AG08396 (cell line): Measurements from ENCODE around the gene LRRC3.
"Not testable (repeated sequence)": the region's sequence is repeated elsewhere in the genome, so short reads cannot be mapped to it uniquely, and the experiment has no call there.

Experiments used
- DNase-seq: peaks from one replicate; pipeline ENCODE4 v3.0.0; 2012; ENCODE audit warnings: low spot score, mixed read lengths

LRRC3 gene

DNA sequence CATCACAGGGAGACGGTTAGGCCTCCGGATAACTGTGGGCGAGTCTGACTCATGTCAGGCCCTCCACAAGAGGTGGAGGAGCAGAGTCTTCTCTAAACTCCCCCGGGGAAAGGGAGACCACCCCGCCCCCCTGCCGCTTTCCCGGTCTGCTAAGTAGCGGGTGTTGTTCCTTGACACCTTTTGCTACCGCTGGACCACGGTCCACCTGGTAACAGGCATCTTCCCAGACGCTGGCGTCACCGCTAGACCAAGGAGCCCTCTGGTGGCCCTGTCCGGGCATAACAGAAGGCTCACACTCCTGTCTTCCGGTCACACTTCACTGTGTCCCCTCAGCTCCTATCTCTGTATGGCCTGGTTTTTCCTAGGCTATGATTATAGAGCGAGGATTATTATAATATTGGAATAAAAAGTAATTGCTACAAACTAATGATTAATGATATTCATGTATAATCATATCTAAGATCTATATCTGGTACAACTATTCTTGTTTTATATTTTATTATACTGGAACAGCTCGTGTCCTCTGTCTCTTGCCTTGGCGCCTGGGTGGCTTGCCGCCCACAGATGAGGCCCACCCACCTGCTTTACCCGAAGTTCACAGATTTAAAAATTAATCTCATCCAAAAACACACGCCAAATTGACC lies 24.4 kb downstream of the LRRC3 start:
- DNase-seq = not testable (repeated sequence)

DNA sequence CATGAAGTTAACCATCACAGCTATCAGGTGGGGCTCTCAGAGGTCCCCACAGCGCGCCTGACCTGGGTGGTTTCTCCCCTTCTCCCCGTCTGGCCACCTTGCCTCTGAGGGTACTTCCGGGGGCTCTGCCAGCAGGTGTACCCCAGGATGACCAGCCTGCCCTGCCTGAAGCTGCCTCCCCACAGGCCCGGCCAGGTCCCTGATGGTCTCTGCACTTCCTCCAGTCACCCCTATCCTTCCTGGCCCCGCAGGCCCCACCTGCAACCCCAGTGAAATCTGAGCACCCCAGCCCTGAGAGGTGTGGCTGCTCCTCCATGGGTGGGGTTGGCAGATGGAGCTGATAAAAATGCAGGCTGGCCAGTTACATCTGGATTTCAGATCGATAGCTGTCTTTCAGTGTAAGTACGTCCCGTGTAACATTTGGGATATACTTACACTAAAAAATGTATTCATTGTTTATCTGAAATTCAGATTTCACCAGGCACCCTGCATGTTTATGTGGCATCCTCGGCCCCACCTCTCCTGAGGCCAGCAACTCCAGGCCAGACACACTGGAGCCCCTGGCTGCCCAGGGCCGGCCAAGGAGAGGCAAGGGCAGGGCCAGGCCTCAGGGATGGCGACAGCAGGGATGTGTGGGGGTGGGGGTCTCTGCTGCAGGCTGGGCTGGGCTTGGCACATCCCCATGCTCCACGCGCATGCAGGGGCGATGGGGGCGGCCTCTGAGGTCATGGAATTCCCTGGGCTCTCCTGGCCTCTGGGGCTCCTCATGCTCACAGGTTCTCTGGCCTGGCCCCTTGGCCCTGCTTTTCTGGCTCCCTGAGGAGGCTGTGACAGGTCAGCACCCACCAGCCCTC lies 25.1 kb downstream of the LRRC3 start:
- DNase-seq = no peak

DNA sequence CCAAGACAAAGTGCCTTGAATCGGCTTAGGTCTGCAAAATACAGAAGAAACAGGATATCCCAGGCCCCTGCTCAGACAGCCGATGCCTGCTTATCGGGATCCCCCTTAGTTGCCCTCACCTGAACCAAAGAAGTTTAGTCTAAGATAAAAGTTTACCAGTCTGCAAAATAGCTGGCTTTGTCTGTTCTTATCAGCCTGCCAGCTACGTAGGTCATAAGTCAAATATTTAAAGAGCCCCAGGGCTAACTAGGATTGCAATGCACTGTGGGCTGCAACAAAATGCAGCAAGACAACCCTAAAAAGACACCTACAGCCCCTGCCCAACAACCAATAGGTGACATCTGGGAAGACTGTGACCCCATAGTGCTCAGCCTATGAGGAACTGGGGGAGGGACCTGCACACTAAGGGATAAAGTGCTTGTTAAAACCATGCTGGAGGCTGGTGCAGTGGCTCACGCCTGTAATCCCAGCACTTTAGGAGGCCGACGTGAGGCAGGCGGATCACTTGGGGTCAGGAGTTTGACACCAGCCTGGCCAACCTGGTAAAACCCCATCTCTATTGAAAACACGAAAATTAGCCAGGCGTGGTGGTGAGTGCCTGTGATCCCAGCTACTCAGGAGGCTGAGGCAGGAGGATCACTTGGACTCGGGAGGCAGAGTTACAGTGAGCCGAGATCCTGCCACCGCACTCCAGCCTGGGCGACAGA lies 27.4 kb downstream of the LRRC3 start:
- DNase-seq = no peak

DNA sequence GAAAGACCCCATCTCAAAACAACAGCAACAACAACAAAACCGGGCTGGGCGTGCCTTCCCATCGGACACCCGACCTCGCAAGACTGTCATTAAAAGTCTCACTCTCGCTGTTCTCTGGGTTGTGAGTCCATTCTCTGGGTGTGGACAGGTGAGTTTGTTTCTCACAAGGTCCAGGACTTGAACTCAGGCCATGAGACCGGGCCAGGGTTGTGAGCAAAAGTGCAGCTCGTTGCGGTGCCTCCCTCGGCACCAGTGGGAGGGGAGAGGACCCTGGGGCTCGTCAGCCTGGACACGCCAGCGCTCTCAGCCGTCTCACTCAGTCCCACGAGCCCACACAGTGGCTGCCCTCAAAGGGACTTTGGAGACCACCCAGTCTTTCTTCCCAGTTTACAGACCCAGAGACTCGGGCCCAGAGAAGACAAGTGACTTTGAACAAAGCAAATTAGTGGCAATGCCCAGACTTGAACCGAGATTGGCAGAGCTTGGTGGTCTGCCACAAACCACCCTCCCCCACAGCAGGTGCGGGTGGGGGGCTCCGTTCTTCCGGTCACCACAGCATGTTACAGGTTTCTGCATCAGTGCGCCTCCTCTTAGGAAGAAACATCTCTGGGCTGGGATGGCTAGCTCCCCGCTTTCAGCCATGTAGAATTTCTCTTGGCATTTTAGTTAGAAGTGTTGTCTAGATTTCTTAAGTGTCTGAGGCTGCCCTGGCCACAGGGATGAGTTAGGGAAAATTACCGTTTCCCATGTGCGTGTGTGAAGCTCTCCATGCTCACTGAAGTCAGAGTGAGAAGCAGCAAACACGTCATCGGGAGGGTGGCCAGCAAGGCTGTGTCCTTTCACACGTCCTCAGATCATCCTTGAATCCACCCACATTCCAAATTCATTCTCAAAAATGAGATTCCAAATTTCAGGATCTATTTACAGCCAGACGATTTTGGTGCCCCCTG lies 28.3 kb downstream of the LRRC3 start:
- DNase-seq = no peak

DNA sequence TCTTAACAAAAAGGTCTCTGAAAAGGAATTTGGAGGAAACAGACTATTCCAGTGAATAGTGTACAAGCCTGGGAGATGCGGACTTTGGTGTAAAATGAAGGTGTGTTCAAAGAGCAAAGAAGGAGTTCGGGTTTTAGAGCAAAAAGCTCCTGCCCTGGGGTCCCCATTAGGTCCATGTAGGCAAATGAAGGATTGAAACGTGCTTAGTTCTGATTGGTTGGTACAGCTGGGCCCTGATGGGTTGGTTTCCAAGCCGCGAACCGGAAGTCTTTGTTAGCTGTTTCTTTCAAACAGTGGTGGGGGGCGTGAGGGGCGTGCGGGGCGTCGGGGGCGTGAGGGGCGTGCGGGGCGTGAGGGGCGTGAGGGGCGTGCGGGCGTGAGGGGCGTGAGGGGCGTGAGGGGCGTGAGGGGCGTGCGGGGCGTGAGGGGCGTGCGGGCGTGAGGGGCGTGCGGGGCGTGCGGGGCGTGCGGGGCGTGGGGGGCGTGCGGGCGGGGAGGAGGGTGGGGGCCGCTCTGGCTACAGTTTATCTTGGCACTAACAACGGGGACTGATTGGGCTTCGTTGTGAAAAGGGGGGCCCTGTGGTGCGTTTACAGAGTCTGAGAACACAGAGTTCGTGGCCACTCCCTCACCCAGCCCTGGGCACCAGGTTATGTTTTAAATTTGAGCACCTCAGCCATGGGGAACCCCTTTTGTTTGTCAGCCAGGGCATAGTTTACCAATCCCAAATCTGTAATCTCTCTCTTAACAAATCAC lies 29.4 kb downstream of the LRRC3 start:
- no peak for DNase-seq

DNA sequence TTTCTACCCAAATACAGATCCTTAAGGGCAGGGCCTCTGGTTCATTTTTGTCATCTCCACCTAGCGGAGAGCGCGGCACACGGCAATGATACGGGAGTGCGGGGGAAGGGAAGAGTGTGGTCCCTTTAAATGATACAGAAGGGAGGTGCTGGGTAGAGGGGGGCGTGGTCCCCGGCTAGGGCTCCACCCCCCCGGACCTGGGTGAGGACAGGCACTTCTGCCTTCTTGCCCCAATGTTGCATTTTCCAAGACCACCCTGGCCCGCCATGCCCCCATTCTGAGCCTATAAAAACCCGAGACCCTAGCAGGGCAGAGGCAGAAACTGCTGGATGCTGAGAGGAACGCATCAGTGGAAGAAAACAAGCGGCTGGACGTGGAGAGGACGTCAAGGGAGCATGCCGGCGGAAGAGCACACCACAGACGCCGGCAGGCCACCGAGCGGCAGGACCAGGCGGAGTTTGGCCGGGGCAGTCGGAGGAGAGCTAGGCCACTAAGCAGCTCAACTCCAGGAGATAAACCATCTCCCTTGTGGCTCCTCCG lies 30.0 kb downstream of the LRRC3 start:
- no peak for DNase-seq

DNA sequence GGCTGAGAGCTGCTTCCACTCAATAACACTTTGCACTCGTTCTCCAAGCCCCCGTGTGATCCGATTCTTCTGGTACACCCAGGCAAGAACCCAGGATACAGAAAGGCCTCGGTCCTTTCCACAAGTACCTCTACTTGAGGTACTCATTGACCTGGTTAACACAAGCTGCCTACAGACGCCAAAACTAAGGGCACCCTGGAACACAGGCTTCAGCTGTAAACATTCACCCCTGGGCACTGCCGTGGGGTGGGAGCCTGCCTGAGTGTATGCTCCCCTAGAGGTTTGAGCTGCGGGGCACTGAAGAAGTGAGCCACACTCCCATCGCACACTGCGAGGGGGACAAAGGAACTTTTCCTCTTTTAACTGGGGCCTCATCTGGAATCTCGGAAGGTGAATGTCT lies 30.5 kb downstream of the LRRC3 start:
- DNase-seq = no peak

DNA sequence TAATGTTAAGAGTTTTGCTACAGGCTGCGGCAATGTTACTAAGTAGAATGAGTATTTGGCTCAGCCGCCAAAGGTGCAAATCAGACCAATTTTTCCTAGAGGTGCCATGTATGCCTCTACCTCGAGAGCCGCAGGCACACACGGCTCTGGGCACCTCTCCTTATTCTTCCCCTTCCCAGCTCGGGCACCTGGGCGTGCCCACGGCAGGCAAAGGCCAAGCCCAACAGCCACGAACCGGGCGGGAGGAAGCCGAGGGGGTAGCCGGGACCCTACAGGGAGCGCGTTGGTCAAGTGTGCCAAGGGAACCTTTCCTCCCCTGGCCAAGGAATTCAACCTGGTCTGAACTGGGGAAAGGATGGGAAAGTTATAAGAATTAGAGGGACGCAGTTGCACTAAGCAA lies 31.0 kb downstream of the LRRC3 start:
- no peak for DNase-seq

DNA sequence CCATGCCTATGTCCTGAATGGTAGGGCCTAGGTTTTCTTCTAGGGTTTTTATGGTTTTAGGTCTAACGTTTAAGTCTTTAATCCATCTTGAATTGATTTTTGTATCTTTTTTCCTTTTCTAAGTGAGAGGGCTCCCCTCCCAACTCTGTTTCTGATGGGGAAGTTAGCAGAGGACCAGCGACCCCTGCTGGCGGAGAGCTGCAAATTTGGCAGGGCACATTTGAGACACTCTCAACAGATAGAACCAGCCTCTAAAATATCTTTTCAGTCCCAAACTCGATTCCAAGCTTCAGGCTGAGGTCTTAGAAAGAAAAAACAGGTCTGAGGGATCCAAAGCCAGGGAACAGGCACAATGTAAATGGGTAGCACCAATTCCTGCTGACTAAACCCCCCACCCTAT lies 32.5 kb downstream of the LRRC3 start:
- DNase-seq = peak; percentile 70

DNA sequence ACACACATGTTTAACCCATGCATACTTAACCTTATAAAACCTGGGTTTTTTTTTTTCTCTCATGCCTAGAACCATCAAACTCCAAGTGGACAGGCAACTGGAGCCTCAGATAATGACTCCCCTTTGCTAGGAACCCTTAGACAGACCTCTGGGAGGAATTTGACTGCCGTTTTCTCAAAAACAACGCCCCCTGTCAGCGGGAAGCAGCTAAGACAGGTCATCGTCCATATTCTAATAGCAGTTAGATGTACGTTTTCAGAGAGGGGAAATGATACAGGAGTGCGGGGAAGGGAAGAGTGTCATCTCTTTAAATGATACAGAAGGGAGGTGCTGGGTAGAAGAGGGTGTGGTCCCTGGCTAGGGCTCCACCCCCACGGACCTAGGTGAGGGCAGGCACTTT lies 34.7 kb downstream of the LRRC3 start:
- no peak for DNase-seq

DNA sequence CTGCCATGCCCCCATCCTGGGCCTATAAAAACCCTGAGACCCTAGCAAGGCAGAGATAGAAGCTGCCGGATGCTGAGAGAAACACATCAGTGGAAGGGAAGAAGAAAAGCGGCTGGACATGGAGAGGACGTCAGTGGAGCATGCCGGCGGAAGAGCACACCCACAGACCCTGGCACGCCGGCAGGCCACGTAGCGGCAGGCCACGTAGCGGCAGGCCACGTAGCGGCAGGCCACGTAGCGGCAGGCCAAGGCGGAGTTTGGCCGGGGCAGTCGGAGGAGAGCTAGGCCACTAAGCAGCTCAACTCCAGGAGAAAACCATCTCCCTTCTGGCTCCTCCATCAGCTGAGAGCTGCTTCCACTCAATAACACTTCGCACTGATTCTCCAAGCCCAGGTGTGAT lies 35.1 kb downstream of the LRRC3 start:
- DNase-seq = no peak

DNA sequence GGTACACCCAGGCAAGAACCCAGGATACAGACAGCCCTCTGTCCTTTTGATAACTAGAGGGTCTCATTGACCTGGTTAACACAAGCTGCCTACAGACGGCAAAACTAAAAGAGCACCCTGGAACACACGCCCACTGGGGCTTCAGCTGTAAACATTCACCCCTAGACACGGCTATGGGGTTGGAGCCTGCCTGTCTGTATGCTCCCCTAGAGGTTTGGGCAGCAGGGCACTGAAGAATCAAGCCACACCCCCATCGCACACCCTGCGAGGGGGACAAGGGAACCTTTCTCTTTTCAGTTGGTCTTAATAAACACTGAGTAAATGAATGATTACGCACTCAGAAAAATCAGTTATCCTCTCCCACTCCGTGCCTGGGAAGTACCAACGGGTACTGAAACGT lies 35.5 kb downstream of the LRRC3 start:
- no peak for DNase-seq

DNA sequence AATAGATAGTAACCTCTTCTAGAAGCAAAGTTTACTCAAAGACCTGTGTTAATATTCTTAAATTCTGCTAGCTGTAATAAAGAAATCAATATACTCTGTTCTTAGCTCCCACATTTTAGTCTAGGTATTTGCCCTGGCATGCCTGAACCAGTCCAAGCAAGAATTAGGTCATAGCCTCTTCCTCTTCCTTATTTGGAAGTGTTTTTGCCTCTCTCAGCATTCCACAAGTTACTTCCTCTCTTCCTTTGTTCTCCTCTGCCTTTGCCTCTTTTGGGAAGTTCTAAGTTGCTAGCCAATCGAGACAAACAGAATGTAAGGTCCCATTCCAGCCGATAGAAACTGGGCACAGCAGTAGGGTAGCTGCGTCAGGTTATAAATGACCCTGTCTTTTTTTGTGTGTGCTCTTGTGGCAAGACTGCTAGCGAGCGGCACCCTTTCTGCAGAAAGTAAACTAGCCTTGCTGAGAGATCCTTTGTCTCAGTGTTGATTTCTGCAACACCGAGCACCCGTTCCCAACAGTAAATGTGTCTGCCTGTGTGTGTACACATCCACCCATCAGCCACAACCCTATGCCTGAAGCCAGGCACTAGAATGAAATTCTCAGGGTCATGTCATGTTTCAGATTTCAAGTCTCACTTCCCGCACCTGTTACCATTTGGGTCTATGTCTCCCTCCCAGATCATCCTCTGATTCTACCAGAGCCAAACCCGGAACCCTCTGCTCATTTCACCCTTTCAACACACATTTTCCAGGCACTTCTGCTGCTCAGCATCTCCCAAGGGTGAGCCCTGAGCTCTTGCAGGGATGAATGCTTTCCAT lies 37.5 kb downstream of the LRRC3 start:
- no peak for DNase-seq

DNA sequence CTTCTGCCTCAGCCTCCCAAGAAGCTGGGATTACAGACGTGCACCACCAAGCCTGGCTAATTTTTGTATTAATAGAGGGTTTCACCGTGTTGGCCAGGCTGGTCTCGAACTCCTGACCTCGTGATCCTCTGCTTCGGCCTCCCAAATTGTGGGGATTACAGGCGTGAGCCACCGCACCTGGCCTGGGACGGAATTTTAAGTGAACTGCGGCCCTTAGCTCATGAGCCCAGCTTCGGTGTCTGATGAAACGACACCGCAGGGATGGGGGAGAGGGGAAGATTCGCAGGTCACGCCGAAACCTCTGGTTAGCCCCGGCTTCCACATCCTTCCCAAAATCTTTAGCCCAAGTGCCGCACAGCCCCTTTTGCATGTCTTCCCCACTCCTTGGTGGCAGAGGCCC lies 39.1 kb downstream of the LRRC3 start:
- no peak for DNase-seq

DNA sequence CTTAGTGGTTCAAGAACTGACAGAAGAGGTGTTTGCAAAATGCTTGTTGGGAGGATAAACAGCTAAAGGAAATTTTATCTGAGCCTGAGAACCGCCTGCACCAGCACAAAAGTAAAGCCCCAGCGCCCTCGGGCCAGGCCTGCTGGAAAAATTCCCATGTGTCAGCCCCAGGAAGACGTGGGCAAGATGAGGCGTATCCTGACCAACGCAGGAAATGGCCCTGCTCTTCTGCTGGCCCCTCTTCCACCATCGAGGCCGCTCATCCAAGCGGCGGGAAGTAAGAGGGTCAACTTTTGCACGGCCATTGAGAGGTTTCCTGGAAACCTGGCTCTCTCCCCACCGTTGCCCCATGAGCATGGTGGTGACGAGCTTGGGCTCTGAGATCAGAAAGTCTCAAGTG lies 39.6 kb downstream of the LRRC3 start:
- no peak for DNase-seq

DNA sequence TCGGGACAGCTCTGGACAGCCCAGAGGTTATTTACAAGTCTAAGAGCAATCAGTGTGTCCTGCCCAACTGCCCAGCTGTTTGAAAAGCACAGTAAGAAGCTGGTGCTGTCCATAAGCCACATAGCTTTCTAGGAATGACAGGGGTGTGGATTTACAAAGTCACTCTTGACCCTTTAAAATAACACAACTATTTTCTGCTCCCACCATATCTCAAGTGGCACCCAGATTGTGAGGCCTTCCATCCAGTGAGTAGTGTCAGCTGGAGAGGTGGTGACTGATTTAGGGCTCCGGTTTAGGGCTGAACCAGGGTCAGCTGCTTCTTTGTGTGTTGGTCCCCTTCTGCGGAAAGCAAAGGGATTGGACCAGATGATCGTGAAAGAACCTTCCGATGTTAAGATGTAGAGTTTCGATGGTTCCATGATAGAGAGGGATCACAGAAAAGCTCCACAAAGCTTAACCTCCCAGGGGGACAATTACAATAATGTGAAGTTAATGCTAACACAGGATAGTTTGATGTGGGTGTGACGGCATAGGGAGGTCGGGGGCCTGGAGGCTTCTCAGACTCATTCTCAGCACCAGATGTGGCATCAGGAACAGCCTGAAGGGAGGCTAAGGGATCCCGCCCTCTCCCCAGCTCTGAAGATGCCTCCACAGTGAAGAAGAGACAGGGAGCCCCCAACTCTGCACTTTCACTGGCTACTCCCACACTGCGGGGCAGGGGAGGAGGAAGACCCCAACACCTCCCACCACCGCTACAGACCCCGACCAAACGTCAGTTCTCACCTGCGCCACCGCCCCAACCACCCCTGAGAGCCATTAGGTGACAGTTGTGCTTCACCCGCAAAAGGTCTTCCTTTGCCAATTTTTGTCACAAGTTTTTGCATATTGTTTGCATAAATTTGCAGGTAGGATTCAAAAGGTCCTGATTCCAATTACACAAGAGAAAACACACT lies 40.6 kb downstream of the LRRC3 start:
- DNase-seq = no peak

DNA sequence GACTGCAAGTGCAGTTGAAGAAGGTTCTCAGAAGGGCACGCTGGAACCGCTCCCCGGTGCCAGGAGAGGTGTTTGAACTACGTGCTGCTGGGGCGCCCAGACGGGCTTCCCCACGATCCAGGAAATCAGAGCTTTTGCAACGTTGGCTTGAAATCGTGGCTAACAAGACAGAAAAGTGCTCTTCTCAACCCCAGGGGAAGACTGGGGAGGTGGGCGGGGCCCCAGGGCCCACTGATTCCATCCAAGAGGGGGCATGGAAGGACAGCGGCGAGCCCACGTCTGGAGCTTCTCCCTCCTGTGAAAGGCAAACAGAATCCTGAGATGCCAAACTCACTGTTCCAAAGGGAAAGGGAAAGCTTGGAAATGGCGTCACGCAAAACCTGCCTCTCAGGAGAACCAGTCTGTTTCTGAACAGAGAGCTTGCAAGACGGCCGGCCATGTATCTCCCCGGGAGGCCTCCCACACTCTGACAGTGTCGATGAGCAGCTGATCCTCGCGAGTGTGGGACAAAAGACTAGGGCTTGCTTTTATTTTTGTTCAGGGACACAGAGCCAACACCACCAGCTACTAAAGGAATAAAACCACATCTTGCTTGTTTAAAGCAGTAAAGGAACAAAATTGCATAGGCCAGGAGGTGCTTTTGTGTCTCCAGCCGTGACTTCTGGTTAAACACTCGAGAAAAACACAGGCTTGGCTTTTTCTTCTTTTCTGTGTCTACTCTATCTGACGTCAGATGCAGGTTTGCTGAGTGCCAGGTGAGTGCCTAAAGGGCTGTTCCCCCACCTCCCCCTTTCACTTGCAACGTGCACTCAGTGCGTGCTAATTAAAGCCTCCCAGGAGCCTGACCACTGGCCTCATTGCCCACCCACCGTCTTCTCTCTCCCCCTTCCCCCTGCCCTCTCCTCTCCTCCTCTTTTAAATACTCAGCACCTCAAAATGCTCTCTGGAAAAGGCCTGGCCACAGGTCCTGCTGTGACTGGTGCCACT lies 41.5 kb downstream of the LRRC3 start:
- no peak for DNase-seq

DNA sequence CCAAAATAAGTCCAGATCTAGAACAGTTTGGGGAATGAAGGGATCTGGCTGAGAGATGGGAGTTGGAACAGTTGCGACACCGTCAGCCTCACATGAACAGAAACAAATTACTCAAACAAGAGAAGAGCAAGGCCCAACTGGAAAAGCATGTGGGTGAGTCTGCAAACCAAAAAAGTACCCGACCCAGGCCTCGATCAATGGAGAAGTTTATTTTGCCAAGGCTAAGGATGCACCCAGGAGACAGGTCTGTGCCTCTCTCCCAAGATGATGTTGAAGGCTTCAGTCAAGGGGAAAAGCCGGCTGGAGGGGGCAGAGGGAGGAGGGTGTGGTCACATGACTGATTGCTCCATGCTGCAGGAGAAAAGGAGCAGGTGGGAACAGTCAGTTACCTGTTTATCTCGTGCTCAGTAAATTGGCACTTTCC lies 42.4 kb downstream of the LRRC3 start:
- DNase-seq = no peak
